Endothelial cell of umbilical vein (primary cell): Measurements from ENCODE around the gene TRPV2. TPM values are rescaled to one million over a fixed set of nuclear protein-coding genes. Genes with fewer than 3 reads are reported as not detected.

Experiments
- BruUV-seq: library from RNA; stranded (reverse); fragments of 400-500 nt; replicated peaks from 2 replicates; lab custom pipeline; 2021; lab: Mats Ljungman, UMichigan
- CTCF ChIA-PET: fragments of 300-600, 350-600 bp; sonication (Branson Sonifier 250); formaldehyde crosslinking; loops from one replicate; lab custom pipeline; 2021; ENCODE audit warnings: antibody characterized with exemption, inconsistent platforms; lab: Charles Lee
- POLR2A ChIA-PET: fragments of 300-600, 350-600 bp; sonication (Branson Sonifier 250); formaldehyde crosslinking; loops from one replicate; lab custom pipeline; 2021; ENCODE audit warnings: antibody characterized with exemption, inconsistent platforms; lab: Charles Lee
- DNase-seq: peaks from one replicate; pipeline ENCODE4 v3.0.0-alpha.2; 2011; ENCODE audit warnings: low read depth, low spot score
- FAIRE-seq: peaks from 2 replicates; lab custom pipeline; 2011; peaks lifted over from hg19 to GRCh38; lab: Jason Lieb, UNC
- H2AFZ ChIP-seq: 2 replicates; pipeline ENCODE4 v1.6.0; 2012; ENCODE audit warnings: low read depth, low read length, control low read depth, inconsistent platforms
- H3K27ac ChIP-seq: 2 replicates; pipeline ENCODE4 v1.5.1; 2011; ENCODE audit warnings: low read depth, mild to moderate bottlenecking, control low read depth, low read length, moderate library complexity; ENCODE audit not compliant: insufficient read depth
- H3K27me3 ChIP-seq, 2 experiments: 2 replicates each; pipeline versions ENCODE4 v1.6.0 to v1.6.1; 2011; ENCODE audit warnings: low read length in 2 of 2, mixed read lengths in 1 of 2; ENCODE audit not compliant: control insufficient read depth in 2 of 2, insufficient read depth in 2 of 2
- H3K36me3 ChIP-seq, 2 experiments: 2 replicates in 1 of 2; 3 replicates in 1 of 2; pipeline ENCODE4 v1.5.1; 2011; ENCODE audit warnings: low read length in 2 of 2, mild to moderate bottlenecking in 1 of 2, moderate library complexity in 1 of 2; ENCODE audit not compliant: control insufficient read depth in 2 of 2, insufficient read depth in 2 of 2; ENCODE audit errors: extremely low read depth in 1 of 2
- H3K4me1 ChIP-seq: 3 replicates; pipeline ENCODE4 v1.5.1; 2011; ENCODE audit warnings: mild to moderate bottlenecking, low read length; ENCODE audit not compliant: control insufficient read depth, insufficient read depth; ENCODE audit errors: extremely low read depth
- H3K4me2 ChIP-seq: 2 replicates; pipeline ENCODE4 v1.6.1; 2011; ENCODE audit warnings: low read length, control low read depth, mixed read lengths; ENCODE audit not compliant: insufficient read depth
- H3K4me3 ChIP-seq, 3 experiments: fragments of 200-600 bp in 1 of 3; sonication (generic), shearing (Covaris generic) in 1 of 3; replicated peaks in 1 of 3; 2 replicates each; pipeline ENCODE4 v1.5.1; 2011 to 2016; ENCODE audit warnings: control low read depth in 3 of 3, low read length in 3 of 3, mild to moderate bottlenecking in 2 of 3, inconsistent platforms in 1 of 3, low read depth in 1 of 3, moderate library complexity in 1 of 3; ENCODE audit not compliant: insufficient read depth in 1 of 3
- H3K79me2 ChIP-seq: 2 replicates; pipeline ENCODE4 v1.6.0; 2012; ENCODE audit warnings: low read length, inconsistent platforms; ENCODE audit not compliant: control insufficient read depth, insufficient read depth
- H3K9ac ChIP-seq: replicated peaks from 2 replicates; pipeline ENCODE3; 2011; ENCODE audit warnings: low read length, control low read depth; ENCODE audit not compliant: insufficient read depth; ENCODE audit errors: extremely low read depth
- H3K9me1 ChIP-seq: replicated peaks from 3 replicates; pipeline ENCODE4 v1.6.0; 2011; ENCODE audit warnings: mild to moderate bottlenecking, low read length; ENCODE audit not compliant: control insufficient read depth, insufficient read depth; ENCODE audit errors: extremely low read depth
- H3K9me3 ChIP-seq: replicated peaks from 2 replicates; pipeline ENCODE4 v1.5.1; 2012; ENCODE audit warnings: low read length, inconsistent platforms; ENCODE audit not compliant: control insufficient read depth, insufficient read depth
- H4K20me1 ChIP-seq: replicated peaks from 2 replicates; pipeline ENCODE3; 2011; ENCODE audit warnings: mild to moderate bottlenecking, low read length; ENCODE audit not compliant: control insufficient read depth, insufficient read depth; ENCODE audit errors: extremely low read depth
- CTCF ChIP-seq, 2 donors: IDR thresholded peaks; 1 replicate in 1 of 2; 2 replicates in 1 of 2; pipeline ENCODE4 v1.5.1; 2011; ENCODE audit warnings: low read length in 2 of 2, mild to moderate bottlenecking in 2 of 2, moderate library complexity in 2 of 2, control low read depth in 1 of 2, inconsistent platforms in 1 of 2, low read depth in 1 of 2; ENCODE audit not compliant: insufficient read depth in 1 of 2; ENCODE audit errors: extremely low read depth in 1 of 2
- EZH2 ChIP-seq: IDR thresholded peaks from 2 replicates; pipeline ENCODE4 v1.6.1; 2012; ENCODE audit warnings: borderline replicate concordance, low read depth, mild to moderate bottlenecking, moderate library complexity, low read length, inconsistent platforms; ENCODE audit not compliant: severe bottlenecking
- FOS ChIP-seq: IDR thresholded peaks from 2 replicates; pipeline ENCODE4 v1.6.1; 2011; ENCODE audit warnings: mild to moderate bottlenecking, low read length, moderate library complexity, borderline replicate concordance; ENCODE audit not compliant: insufficient read depth
- GATA2 ChIP-seq: IDR thresholded peaks from 2 replicates; pipeline ENCODE4 v1.7.0; 2011; ENCODE audit warnings: low read depth, mild to moderate bottlenecking, moderate library complexity, mixed read lengths, low read length; ENCODE audit not compliant: insufficient read length, insufficient read depth
- JUN ChIP-seq: IDR thresholded peaks from 2 replicates; pipeline ENCODE4 v1.6.1; 2011; ENCODE audit warnings: borderline replicate concordance, low read depth; ENCODE audit not compliant: insufficient read length, insufficient read depth
- MYC ChIP-seq: IDR thresholded peaks from one replicate; pipeline ENCODE4 v1.6.1; 2011; ENCODE audit warnings: mild to moderate bottlenecking, low read depth, low read length
- POLR2A ChIP-seq: IDR thresholded peaks from 2 replicates; pipeline ENCODE4 v1.6.1; 2012; ENCODE audit warnings: low read depth, mild to moderate bottlenecking, control low read depth, low read length
- POLR2AphosphoS5 ChIP-seq: IDR thresholded peaks from 2 replicates; pipeline ENCODE4 v1.6.1; 2012; ENCODE audit warnings: low read depth, mild to moderate bottlenecking, control low read depth, low read length, moderate library complexity; ENCODE audit not compliant: insufficient read depth
- dilution Hi-C: fragments of 300-500 bp; cut with MboI; formaldehyde crosslinking; loops from one replicate; pipeline ENCODE4 v1.15.0; 2019; ENCODE audit warnings: low sequenced_read_pairs; ENCODE audit not compliant: extremely low pct_ligation_motif_present
- intact Hi-C: fragments of 100-400 bp; cut with micrococcal nuclease; formaldehyde crosslinking; loops from one replicate; pipeline ENCODE4 v1.10.0; 2022
- polyA plus RNA-seq, 4 experiments: library from polyadenylated mRNA; depleted of rRNA in 3 of 4; stranded (reverse) in 3 of 4; unstranded in 1 of 4; fragments of >200 nt; gene quantifications; 2 replicates each; pipeline versions ENCODE4 v1.2.1 to v1.2.3, GENCODE V29; 2011 to 2012; ENCODE audit warnings: missing spikeins in 1 of 4
- total RNA-seq: library from RNA; stranded (reverse); gene quantifications from 2 replicates; pipeline ENCODE4 v1.2.3, GENCODE V29; 2021
- TF ChIP-seq, protein P1 (sequence below): IDR thresholded peaks from 2 replicates; pipeline ENCODE4 v1.6.1; 2011; ENCODE audit not compliant: insufficient read depth, insufficient read length

Gene TRPV2
- total and polyA plus RNA-seq, 2 donors (not counting 3 experiments of a cell fraction or from before 2014, with no cell fraction given) = 4.2 to 10.6 TPM

- Histone ChIP-seq H3K79me2 (no peaks in the 10 kb centered on the region), H3K36me3 (no peaks in the 10 kb centered on the region), H2AFZ (no peak overlapping the region), H3K4me3 (no peak overlapping the region), H3K9ac (no peak overlapping the region), H3K27me3 (no peaks in the 10 kb centered on the region), H3K27ac (no peak overlapping the region), H3K4me1 (peaks cover 28% of the 10 kb centered on the region), H3K9me3 (no peaks in the 10 kb centered on the region), H4K20me1 (no peaks in the 10 kb centered on the region), H3K9me1 (no peaks in the 10 kb centered on the region), H3K4me2 (no peak overlapping the region)
- BruUV-seq = no TSS peak
- no peak for FAIRE-seq
- TF ChIP-seq JUN (no peak), POLR2A (no peak), MYC (no peak), FOS (no peak), CTCF (IDR thresholded peaks at IDR 0.05; ENCODE audit: extremely low read depth in 1 of 2, insufficient read depth in 1 of 2, low read depth in 1 of 2, low read length in 2 of 2) (no peak), GATA2 (no peak), EZH2 (no peak), POLR2AphosphoS5 (no peak)
- TF ChIP-seq, protein P1, sequence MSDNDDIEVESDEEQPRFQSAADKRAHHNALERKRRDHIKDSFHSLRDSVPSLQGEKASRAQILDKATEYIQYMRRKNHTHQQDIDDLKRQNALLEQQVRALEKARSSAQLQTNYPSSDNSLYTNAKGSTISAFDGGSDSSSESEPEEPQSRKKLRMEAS = no peak
- dilution Hi-C loops = no loop called here
- ChIA-PET CTCF (interaction anchor here (1.3 to 6.2 kb wide), 3 partner anchors 9 to 20 kb away, joined by 5 to 43 read pairs (median 9); no protein-coding TSS in a partner anchor), POLR2A (no interaction called here)
- intact Hi-C loops = no loop called here
- no peak for DNase-seq
Observed at GRCh38 chr17:16473044-16474011, 58.0 kb downstream of the TRPV2 start.
